Aorta (tissue), 5 donors: Measurements from ENCODE around the gene MRPS23. TPM values are rescaled to one million over a fixed set of nuclear protein-coding genes. Genes with fewer than 3 reads are reported as not detected.

ENCODE experiments used
- ATAC-seq: fragments of 200-7000 bp; cut with Tn5 transposase; one replicate; pipeline ENCODE4 v1.9.1; 2022; ENCODE audit warnings: moderate library complexity; ENCODE audit not compliant: low FRiP score
- DNase-seq, 2 donors: peaks; one replicate each; pipeline ENCODE4 v3.0.0-alpha.2; 2020
- H3K27ac ChIP-seq, 2 donors: one replicate each; pipeline ENCODE4 v1.5.1; 2013; ENCODE audit warnings: low read length in 2 of 2, mild to moderate bottlenecking in 2 of 2, moderate library complexity in 2 of 2, control low read depth in 1 of 2, inconsistent platforms in 1 of 2, low read depth in 1 of 2
- H3K27me3 ChIP-seq, 2 donors: one replicate each; pipeline ENCODE4 v1.6.1; 2013; ENCODE audit warnings: control low read depth in 1 of 2, low read length in 1 of 2, mild to moderate bottlenecking in 1 of 2, moderate library complexity in 1 of 2; ENCODE audit not compliant: insufficient read depth in 2 of 2, control insufficient read depth in 1 of 2
- H3K36me3 ChIP-seq, 2 donors: one replicate each; pipeline ENCODE4 v1.6.1; 2013; ENCODE audit warnings: control low read depth in 1 of 2, low read length in 1 of 2, mild to moderate bottlenecking in 1 of 2; ENCODE audit not compliant: insufficient read depth in 2 of 2, control insufficient read depth in 1 of 2
- H3K4me1 ChIP-seq, 2 donors: one replicate each; pipeline ENCODE4 v1.6.1; 2013; ENCODE audit warnings: low read length in 2 of 2, control low read depth in 1 of 2, mild to moderate bottlenecking in 1 of 2, moderate library complexity in 1 of 2; ENCODE audit not compliant: insufficient read depth in 2 of 2, control insufficient read depth in 1 of 2
- H3K4me3 ChIP-seq, 2 donors: one replicate each; pipeline ENCODE4 v1.5.1; 2013; ENCODE audit warnings: low read length in 2 of 2, control low read depth in 1 of 2, mild to moderate bottlenecking in 1 of 2
- H3K9me3 ChIP-seq: one replicate; pipeline ENCODE4 v1.6.1; 2013; ENCODE audit warnings: mild to moderate bottlenecking, low read length; ENCODE audit not compliant: control insufficient read depth
- WGBS, 2 donors: extraction: QIAGEN DNeasy Blood & Tissue Kit; methylation state at CpG; one replicate each; pipeline ENCODE4 v1.1.7; 2013; 5-methylcytosine and 5-hydroxymethylcytosine counted together
- intact Hi-C, 2 donors: fragments of 100-400 bp; cut with DNase I; formaldehyde crosslinking; loops; one replicate each; pipeline versions ENCODE4 v1.14.2 to v1.15.0; 2022
- polyA plus RNA-seq, 2 donors: library from polyadenylated mRNA; stranded (reverse); fragments of 200-250 nt; gene quantifications; one replicate each; pipeline ENCODE4 v1.2.3, GENCODE V29; 2013
- total RNA-seq, 2 donors: library from RNA; stranded (reverse); fragmentation: NEBNext Ultra II Directional; extraction: Animal tissue kit (Norgen Biotek cat#: 25700); gene quantifications; one replicate each; pipeline ENCODE4 v1.2.1, GENCODE V29; 2021
- donor health status: healthy with polysubstance abuse.
- donor health status: Bipolar disorder and iron deficiency.
- donor health status: DM: no; HTN: no; CAD: no.
- donor health status: DM: no; HTN: no; CAD: no.
- donor health status: DM: yes; HTN: yes; CAD: no.

Gene MRPS23
- total and polyA plus RNA-seq, 4 donors, result 21.6 to 39.9 (median 22.7) TPM

DNA sequence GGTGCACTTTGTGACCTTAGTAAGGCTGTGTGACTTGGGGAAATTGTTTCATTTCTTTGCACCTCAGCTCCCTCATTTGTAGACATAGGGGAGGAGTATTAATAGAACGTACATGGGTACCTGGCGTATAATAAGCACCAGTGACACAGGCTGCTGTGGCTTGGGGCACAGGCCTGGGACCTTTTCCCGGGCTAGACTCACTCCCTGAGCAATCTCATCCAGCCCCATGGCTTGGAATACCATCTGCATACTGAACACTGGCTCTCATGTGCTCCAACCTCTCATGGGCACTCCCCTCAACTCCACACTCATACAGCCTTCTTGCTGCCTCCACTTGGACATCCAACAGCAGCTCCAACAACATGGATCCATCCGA lies 41.0 kb upstream of the MRPS23 start:
- Histone ChIP-seq H3K36me3 (no peaks in the 10 kb centered on the region), H3K27ac (peak overlapping the region; percentile 32 to 99), H3K4me3 (no peak overlapping the region), H3K27me3 (no peaks in the 10 kb centered on the region), H3K4me1 (peaks cover 4 to 9% of the 10 kb centered on the region in 2 donors), H3K9me3 (no peaks in the 10 kb centered on the region)
- DNase-seq (no peak), ATAC-seq (no peak)
- intact Hi-C loops, result loop anchor here in 1 of 2 donors (1.0 kb wide), 1 partner anchor 63 kb away; no protein-coding TSS in a partner anchor
- 24% methylated on average over 4 of the region's 4 CpGs for WGBS, 2 donors

DNA sequence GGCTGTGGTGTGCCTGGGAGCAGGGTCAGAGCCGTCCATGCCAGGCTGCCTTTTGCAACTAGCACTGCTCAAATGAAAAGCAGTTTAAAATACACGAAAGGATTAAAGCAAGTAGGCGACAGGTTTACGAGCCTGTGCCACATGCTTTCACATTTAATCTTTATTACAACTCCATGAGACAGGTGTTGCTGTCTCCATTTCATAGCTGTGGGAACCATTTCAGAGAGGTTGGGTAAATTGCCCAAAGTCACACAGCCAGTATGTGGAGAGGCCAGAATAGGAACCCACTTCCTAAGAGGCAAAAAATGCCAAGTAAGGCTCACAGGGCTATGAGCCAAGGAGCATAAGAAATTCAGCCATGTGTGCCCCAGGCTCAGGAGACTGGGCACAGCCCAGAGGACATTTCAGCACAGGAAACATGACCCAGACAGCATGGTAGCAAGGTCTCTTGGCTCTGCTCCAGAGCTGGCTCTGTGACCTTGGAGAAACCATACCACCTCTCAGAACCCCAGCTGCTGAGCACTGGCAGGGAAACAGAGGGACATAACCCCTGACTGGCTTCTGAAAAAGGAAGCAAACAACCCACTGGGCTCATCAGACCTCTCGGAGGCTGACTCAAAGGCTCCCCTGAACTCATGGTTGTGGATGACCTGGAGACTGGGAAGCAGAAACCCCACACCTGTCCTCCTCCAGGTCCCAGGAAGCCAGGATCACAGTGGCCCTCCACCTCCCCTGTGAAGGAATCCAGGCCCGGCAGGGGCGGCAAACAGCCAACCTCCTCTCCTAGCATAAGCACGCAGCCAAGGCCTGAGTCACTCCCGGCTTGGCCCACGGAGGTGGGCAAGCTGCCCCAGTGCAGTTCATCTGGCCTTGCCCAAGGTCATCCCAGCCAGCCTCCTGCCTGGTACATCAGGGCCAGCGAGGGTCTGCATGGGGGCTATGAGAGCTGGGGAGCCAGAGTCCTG lies 40.3 kb upstream of the MRPS23 start:
- ATAC-seq (peak; percentile 82), DNase-seq (peak; percentile 94 to 96)
- intact Hi-C loops, result no loop called here
- no peaks in the 10 kb centered on the region for H3K27me3 ChIP-seq
- peaks cover 4 to 9% of the 10 kb centered on the region in 2 donors for H3K4me1 ChIP-seq
- 22 to 27% methylated on average over 11 of the region's 11 CpGs for WGBS, 2 donors
- H3K4me3 ChIP-seq, result no peak overlapping the region
- H3K36me3 ChIP-seq, result peaks cover 0 to under 1% of the 10 kb centered on the region in 2 donors
- H3K27ac ChIP-seq, result peak overlapping the region; percentile 65 to 99
- H3K9me3 ChIP-seq, result no peaks in the 10 kb centered on the region

DNA sequence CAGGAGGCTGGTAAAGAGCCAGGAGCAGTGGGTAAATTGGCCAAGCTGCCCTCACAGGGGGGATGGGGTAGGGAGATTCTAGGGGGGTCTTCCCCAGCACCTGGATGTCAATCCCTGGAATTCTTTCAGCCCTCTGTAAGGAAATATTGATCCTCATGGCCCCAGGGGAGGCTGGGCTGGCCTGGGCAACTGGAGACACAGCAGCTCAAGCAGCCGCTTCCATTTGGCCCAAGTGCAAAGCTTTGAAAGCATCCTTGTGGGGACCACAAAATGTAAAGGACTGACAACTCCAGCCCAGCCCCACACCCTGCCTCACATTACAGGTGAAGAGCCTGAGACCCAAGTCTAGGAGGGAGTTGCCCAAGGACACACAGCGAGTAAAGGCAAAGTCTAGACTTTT lies 39.4 kb upstream of the MRPS23 start:
- 86 to 92% methylated on average over 2 of the region's 2 CpGs for WGBS, 2 donors
- no peaks in the 10 kb centered on the region for H3K9me3 ChIP-seq
- ATAC-seq (no peak), DNase-seq (no peak)
- H3K27ac ChIP-seq, result peak overlapping the region; percentile 65 to 99
- H3K4me1 ChIP-seq, result peaks cover 4 to 9% of the 10 kb centered on the region in 2 donors
- intact Hi-C loops, result no loop called here
- H3K36me3 ChIP-seq, result peaks cover 0 to 2% of the 10 kb centered on the region in 2 donors
- no peak overlapping the region for H3K4me3 ChIP-seq
- no peaks in the 10 kb centered on the region for H3K27me3 ChIP-seq

DNA sequence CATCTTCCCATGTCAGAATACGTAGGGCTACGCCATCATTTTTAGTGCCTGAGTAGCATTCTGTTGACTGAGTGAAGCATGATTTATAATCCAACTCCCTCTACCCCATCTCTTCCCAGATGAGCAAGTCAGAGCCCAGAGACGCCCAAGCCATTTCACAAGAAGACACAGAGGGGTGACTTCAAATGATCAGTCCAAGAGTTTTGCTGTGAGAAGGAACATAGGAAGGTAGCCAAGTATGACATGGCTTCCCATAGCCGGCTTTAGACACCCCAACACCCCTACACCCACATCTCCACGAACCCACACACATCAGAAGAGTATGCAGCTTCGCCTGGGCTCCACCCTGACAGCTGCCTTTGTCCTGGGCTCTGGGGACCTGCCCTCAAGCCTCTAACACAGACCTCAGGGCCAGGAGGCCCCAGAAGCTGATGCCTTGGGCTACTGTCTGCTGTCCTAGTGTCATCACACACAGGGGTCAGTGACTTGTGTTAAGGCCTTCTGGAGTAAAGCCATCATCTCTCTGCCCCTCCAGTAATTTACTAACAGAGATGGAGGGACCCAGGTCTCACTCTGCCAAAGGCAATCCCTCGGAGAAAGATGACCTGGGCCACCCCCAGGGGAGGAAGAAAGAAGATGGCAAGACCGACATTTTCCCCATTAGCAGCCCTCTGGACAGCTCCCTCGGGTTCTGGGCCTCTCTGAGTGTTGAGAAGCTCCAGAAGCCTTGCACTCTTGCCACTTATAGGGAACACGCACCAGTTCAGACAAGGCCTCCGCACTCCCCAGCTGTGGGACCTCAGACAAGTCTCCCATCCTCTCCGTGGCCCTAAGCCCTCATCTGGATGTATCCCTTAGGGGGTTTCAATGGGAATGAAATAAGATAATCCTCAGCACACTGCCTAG lies 38.7 kb upstream of the MRPS23 start:
- 87% methylated on average over 12 of the region's 12 CpGs for WGBS, 2 donors
- Histone ChIP-seq H3K27me3 (no peaks in the 10 kb centered on the region), H3K36me3 (peaks cover 0 to 2% of the 10 kb centered on the region in 2 donors), H3K4me3 (no peak overlapping the region), H3K27ac (peak overlapping the region in 1 of 2 donors; percentile 99), H3K4me1 (peaks cover 4 to 9% of the 10 kb centered on the region in 2 donors), H3K9me3 (no peaks in the 10 kb centered on the region)
- ATAC-seq (no peak), DNase-seq (no peak)
- intact Hi-C loops, result no loop called here

DNA sequence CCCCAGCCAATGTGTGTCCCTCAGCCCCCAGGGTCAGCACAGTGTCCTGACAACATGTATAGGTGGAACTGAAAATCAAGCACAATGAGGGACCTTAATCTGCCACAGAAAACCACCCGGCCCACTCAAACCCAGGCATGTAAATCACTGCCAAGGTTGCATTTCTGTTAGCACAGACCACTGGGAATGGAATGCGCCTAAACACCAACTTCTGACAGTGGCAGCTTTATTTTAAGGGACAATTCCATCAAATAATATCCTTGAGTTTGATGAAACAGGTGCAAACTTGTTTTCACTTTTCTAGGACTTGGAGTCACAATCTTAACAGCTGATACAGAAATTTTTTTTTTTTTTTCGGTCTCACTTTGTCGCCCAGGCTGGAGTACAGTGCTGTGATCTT lies 37.3 kb upstream of the MRPS23 start:
- Histone ChIP-seq H3K4me3 (no peak overlapping the region), H3K4me1 (peaks cover 0 to 7% of the 10 kb centered on the region in 2 donors), H3K27me3 (no peaks in the 10 kb centered on the region), H3K9me3 (no peaks in the 10 kb centered on the region), H3K36me3 (peaks cover 0 to 2% of the 10 kb centered on the region in 2 donors), H3K27ac (no peak overlapping the region)
- no peak for DNase-seq
- intact Hi-C loops, result no loop called here
- WGBS, 2 donors, result 63 to 76% methylated on average over 4 of the region's 4 CpGs
- ATAC-seq, result no peak

DNA sequence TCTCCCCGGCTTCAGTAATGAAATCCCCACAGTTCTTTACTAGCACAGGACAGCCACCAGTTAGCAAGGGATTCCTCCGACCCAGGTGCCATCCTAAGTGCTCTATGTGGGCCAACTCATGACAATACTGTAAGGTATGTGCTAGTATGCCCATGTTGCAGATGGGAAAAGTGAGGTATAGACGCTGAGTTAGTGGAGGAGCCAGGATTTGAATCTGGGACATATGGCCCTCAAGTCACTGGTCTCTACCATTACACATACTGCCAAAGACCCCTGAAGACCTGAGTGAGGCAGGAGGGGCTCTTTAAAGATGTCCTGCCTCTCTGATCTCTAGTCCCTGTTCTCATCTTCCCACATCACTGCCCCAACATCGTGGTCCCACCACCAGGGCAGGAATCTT lies 36.2 kb upstream of the MRPS23 start:
- peaks cover 0 to 2% of the 10 kb centered on the region in 2 donors for H3K36me3 ChIP-seq
- peaks cover 0 to 7% of the 10 kb centered on the region in 2 donors for H3K4me1 ChIP-seq
- intact Hi-C loops, result no loop called here
- H3K27me3 ChIP-seq, result no peaks in the 10 kb centered on the region
- no peak overlapping the region for H3K27ac ChIP-seq
- DNase-seq (no peak), ATAC-seq (no peak)
- WGBS, 2 donors, result 87 to 93% methylated on average over 4 of the region's 4 CpGs
- H3K9me3 ChIP-seq, result no peaks in the 10 kb centered on the region
- no peak overlapping the region for H3K4me3 ChIP-seq

DNA sequence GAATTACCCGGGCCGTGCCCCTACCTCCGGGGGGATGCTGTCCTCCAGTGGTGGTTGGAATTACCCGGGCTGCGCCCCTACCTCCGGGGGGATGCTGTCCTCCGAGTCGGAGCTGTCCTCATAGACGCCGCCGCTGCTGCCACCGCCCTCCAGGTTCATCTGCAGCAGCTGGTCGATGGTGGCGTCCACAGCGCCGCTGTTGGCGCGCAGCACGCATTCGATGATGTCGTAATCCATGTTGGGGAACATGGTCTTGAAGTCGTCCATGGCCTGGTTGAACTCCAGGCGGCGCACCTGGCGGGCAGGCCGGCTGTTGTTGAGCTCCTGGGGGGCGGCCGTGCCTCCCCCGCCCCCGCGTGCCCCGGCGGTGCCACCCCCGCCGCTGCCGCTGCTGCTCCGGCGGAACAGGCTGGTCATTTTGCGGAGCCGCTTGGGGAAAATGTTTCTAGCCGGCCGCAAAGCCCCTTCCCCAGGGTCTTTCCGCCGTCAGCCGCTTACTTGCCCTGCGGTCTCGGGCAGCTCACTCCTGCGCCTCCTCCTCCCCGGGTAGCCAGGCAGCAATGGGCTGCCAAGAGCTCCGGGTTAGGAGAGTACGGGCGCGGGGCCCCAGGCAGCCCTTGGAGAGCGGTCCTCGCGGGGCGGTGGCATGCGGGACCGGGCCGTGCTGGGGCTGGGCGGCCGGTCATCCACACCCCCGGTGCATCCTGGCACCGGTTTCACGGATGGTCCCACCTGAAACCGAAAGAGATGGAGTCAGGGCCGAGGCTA lies 35.5 kb upstream of the MRPS23 start:
- DNase-seq (no peak), ATAC-seq (no peak)
- Histone ChIP-seq H3K27ac (no peak overlapping the region), H3K4me3 (no peak overlapping the region), H3K27me3 (no peaks in the 10 kb centered on the region), H3K9me3 (no peaks in the 10 kb centered on the region), H3K4me1 (peaks cover 0 to 12% of the 10 kb centered on the region in 2 donors), H3K36me3 (peaks cover 0 to 2% of the 10 kb centered on the region in 2 donors)
- 87 to 91% methylated on average over 67 of the region's 67 CpGs for WGBS, 2 donors
- intact Hi-C loops, result no loop called here

DNA sequence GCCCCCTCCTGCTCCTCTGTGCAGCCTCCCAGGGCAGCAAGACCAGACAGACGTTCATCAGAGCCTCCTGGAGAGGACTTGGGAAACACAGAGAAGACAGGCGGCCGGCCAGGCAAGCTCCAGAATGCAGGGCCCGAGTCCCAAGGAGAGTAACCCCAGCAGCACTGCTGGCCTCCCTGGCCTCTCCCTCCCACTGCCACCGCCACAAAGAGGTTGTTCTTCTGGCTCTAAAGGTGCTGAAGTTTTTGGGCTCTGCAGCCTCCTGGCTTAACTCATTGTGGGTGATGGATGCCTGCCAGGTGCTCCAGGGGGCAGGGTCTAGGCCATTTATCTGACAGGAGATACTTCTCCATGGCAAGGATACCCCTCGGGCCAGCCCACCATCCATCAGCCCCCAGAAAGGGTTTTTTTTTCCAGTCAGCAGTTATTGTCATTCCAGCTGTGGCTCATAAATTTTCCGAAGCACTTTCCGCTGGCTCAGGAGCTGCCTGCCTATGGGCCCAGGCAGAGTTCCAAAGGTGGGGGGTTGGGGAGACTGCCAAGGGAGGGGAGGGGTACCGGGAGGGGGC lies 32.0 kb upstream of the MRPS23 start:
- ATAC-seq, result peak; percentile 53

More for the DNA sequence above, 32.0 kb upstream of the MRPS23 start:
- Histone ChIP-seq H3K4me3 (no peak overlapping the region), H3K9me3 (no peaks in the 10 kb centered on the region), H3K36me3 (peaks cover 0 to 2% of the 10 kb centered on the region in 2 donors), H3K27me3 (no peaks in the 10 kb centered on the region), H3K4me1 (peaks cover 0 to 12% of the 10 kb centered on the region in 2 donors), H3K27ac (peak overlapping the region; percentile 15 to 83)
- intact Hi-C loops, result no loop called here
- no peak for DNase-seq
- 6 to 7% methylated on average over 8 to 9 of the region's 9 CpGs for WGBS, 2 donors
